A549 (cell line): Measurements from ENCODE around the gene SCAF8.

Experiments
- EHMT2 ChIP-seq: fragments of 200-600 bp; sonication (generic); IDR thresholded peaks from 2 replicates; pipeline ENCODE4 v1.6.1; 2016; ENCODE audit warnings: antibody characterized with exemption, low read depth, mild to moderate bottlenecking, moderate library complexity
- JUN ChIP-seq, 2 experiments: fragments of >200 bp; sonication (Bioruptor Twin); formaldehyde crosslinking; IDR thresholded peaks; 2 replicates in 1 of 2; 3 replicates in 1 of 2; pipeline ENCODE4 v1.6.1; 2016 to 2017
- PHF8 ChIP-seq: fragments of 200-600 bp; sonication (generic); IDR thresholded peaks from 2 replicates; pipeline ENCODE4 v1.6.1; 2016; ENCODE audit warnings: low read depth, mild to moderate bottlenecking, antibody characterized with exemption, moderate library complexity, borderline replicate concordance
- RFX5 ChIP-seq: fragments of 450-650 bp; IDR thresholded peaks from 2 replicates; pipeline ENCODE4 v1.7.1; 2014; ENCODE audit warnings: antibody characterized with exemption, mild to moderate bottlenecking, moderate library complexity
- TF ChIP-seq, protein P1 (sequence below): fragments of >200 bp; sonication (Bioruptor Twin); formaldehyde crosslinking; IDR thresholded peaks from 3 replicates; pipeline ENCODE4 v1.5.1; 2016
- TF ChIP-seq, protein P2 (sequence below): IDR thresholded peaks from 2 replicates; pipeline ENCODE4 v1.6.1; 2012
- TF ChIP-seq, protein P3 (sequence below): IDR thresholded peaks from 2 replicates; pipeline ENCODE4 v1.6.1; 2012; ENCODE audit warnings: low read depth, borderline replicate concordance

DNA sequence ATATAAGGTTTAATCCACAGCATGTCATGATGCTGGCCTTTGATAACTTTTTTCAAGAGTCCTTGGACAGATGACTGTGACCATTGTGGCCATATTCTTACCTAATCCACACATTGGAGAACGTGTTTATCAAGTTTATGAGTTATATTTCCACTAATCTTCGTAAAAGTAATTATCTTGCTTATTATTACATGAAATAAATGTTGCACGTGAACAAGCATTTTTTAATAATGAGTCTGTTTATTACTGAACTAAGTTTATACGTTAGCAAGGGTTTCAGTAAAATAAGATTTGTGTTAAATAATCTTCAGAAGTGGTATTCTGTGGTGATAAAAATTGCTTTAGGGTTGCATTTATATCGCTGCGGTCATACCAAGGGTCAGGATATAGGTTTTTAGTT is 107.1 kb downstream of the SCAF8 start:
- TF ChIP-seq EHMT2 (no peak), PHF8 (no peak), RFX5 (no peak), JUN (IDR thresholded peaks at IDR 0.05) (no peak)
- TF ChIP-seq, protein P1, sequence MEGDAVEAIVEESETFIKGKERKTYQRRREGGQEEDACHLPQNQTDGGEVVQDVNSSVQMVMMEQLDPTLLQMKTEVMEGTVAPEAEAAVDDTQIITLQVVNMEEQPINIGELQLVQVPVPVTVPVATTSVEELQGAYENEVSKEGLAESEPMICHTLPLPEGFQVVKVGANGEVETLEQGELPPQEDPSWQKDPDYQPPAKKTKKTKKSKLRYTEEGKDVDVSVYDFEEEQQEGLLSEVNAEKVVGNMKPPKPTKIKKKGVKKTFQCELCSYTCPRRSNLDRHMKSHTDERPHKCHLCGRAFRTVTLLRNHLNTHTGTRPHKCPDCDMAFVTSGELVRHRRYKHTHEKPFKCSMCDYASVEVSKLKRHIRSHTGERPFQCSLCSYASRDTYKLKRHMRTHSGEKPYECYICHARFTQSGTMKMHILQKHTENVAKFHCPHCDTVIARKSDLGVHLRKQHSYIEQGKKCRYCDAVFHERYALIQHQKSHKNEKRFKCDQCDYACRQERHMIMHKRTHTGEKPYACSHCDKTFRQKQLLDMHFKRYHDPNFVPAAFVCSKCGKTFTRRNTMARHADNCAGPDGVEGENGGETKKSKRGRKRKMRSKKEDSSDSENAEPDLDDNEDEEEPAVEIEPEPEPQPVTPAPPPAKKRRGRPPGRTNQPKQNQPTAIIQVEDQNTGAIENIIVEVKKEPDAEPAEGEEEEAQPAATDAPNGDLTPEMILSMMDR: no peak
- TF ChIP-seq, protein P2, sequence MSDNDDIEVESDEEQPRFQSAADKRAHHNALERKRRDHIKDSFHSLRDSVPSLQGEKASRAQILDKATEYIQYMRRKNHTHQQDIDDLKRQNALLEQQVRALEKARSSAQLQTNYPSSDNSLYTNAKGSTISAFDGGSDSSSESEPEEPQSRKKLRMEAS: no peak
- TF ChIP-seq, protein P3, sequence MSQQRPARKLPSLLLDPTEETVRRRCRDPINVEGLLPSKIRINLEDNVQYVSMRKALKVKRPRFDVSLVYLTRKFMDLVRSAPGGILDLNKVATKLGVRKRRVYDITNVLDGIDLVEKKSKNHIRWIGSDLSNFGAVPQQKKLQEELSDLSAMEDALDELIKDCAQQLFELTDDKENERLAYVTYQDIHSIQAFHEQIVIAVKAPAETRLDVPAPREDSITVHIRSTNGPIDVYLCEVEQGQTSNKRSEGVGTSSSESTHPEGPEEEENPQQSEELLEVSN: no peak
